ENCODE measurements around the gene TCOF1. TPM values are rescaled to one million over a fixed set of nuclear protein-coding genes. Genes with fewer than 3 reads are reported as not detected.

TCOF1 gene
- total and polyA plus RNA-seq, 2 experiments from 2014 or later = 86.8 to 165 TPM

DNA sequence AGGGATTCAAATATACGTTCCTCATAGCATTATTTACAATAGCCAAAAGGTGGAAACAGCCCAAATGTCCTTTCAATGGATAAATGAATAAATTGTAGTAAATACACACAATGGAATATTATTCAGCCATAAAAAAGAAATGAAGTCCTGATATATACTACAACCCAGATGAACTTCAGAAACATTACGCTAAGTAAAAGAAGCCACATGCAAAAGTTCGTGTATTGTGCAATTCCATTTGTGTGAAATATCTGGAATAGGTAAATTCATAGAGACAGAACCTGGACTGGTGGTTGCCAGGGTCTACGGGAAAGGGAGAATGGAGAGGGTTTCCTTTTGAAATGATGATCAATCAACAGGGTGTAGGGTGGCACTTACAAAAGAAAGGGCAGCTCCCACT is 42.3 kb upstream of the TCOF1 start:
- Histone ChIP-seq H2AFZ (no peak overlapping the region), H3K4me1 (ENCODE audit: insufficient read depth) (no peaks in the 10 kb centered on the region), H3K27ac (ENCODE audit: low read depth) (no peak overlapping the region), H3K9me2 (ENCODE audit: insufficient read depth) (no peaks in the 10 kb centered on the region), H3K27me3 (ENCODE audit: insufficient read depth) (no peaks in the 10 kb centered on the region), H3K4me3 (no peak overlapping the region), H4K20me1 (replicated peaks; ENCODE audit: insufficient read depth) (no peaks in the 10 kb centered on the region), H3K36me3 (ENCODE audit: insufficient read depth) (no peaks in the 10 kb centered on the region), H3K79me2 (replicated peaks; ENCODE audit: insufficient read depth) (no peaks in the 10 kb centered on the region), H3K4me2 (no peak overlapping the region), H3F3A (replicated peaks; ENCODE audit: low read depth) (no peaks in the 10 kb centered on the region)
- H3K4me3 Mint-ChIP-seq = no peak overlapping the region
- no peaks in the 10 kb centered on the region for H3K9me3 Mint-ChIP-seq
- peaks cover 9% of the 10 kb centered on the region for H3K27me3 Mint-ChIP-seq (ENCODE audit: insufficient read depth, low read depth, poor library complexity)
- H3K36me3 Mint-ChIP-seq (ENCODE audit: low read depth) = no peaks in the 10 kb centered on the region
- DNase-seq (ENCODE audit: low spot score) (no peak), ATAC-seq (no peak)
- H3K4me1 Mint-ChIP-seq = peaks cover 16% of the 10 kb centered on the region
- no peak overlapping the region for H3K27ac Mint-ChIP-seq
- TF ChIP-seq ZNF331 (CRISPR knock-in tag; IDR thresholded peaks at IDR 0.05; ENCODE audit: low read depth) = no peak
- TF ChIP-seq, protein P1, sequence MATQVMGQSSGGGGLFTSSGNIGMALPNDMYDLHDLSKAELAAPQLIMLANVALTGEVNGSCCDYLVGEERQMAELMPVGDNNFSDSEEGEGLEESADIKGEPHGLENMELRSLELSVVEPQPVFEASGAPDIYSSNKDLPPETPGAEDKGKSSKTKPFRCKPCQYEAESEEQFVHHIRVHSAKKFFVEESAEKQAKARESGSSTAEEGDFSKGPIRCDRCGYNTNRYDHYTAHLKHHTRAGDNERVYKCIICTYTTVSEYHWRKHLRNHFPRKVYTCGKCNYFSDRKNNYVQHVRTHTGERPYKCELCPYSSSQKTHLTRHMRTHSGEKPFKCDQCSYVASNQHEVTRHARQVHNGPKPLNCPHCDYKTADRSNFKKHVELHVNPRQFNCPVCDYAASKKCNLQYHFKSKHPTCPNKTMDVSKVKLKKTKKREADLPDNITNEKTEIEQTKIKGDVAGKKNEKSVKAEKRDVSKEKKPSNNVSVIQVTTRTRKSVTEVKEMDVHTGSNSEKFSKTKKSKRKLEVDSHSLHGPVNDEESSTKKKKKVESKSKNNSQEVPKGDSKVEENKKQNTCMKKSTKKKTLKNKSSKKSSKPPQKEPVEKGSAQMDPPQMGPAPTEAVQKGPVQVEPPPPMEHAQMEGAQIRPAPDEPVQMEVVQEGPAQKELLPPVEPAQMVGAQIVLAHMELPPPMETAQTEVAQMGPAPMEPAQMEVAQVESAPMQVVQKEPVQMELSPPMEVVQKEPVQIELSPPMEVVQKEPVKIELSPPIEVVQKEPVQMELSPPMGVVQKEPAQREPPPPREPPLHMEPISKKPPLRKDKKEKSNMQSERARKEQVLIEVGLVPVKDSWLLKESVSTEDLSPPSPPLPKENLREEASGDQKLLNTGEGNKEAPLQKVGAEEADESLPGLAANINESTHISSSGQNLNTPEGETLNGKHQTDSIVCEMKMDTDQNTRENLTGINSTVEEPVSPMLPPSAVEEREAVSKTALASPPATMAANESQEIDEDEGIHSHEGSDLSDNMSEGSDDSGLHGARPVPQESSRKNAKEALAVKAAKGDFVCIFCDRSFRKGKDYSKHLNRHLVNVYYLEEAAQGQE (IDR thresholded peaks at IDR 0.05; ENCODE audit: unreplicated experiment) = no peak
- TF ChIP-seq, protein P2, sequence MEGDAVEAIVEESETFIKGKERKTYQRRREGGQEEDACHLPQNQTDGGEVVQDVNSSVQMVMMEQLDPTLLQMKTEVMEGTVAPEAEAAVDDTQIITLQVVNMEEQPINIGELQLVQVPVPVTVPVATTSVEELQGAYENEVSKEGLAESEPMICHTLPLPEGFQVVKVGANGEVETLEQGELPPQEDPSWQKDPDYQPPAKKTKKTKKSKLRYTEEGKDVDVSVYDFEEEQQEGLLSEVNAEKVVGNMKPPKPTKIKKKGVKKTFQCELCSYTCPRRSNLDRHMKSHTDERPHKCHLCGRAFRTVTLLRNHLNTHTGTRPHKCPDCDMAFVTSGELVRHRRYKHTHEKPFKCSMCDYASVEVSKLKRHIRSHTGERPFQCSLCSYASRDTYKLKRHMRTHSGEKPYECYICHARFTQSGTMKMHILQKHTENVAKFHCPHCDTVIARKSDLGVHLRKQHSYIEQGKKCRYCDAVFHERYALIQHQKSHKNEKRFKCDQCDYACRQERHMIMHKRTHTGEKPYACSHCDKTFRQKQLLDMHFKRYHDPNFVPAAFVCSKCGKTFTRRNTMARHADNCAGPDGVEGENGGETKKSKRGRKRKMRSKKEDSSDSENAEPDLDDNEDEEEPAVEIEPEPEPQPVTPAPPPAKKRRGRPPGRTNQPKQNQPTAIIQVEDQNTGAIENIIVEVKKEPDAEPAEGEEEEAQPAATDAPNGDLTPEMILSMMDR (conservative IDR thresholded peaks at IDR 0.05; ENCODE audit: low read depth in 2 of 2) = no peak
- TF ChIP-seq EZH2 (IDR thresholded peaks at IDR 0.05; ENCODE audit: low read depth, unreplicated experiment) = no peak

DNA sequence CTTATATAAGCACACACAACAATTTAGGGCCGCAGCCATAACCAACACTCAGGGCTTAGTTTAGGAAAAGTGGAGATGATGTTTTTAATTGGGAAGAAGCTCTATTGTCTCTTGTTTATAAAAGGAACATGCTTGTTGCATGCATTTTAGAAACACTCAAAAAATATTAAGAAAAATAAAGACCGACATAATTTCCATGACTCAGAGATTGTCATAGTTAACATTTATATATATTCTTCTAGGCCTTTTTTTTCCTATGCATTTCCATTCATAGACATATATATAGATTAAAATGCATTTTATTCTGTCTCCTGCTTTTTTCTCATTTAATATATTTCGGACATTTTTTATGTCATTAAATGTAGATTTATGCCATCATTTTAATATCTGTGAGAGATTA is 41.2 kb upstream of the TCOF1 start:
- Histone ChIP-seq H3K4me1 (ENCODE audit: insufficient read depth) (no peaks in the 10 kb centered on the region), H4K20me1 (replicated peaks; ENCODE audit: insufficient read depth) (no peaks in the 10 kb centered on the region), H3K4me2 (no peak overlapping the region), H2AFZ (no peak overlapping the region), H3K9me2 (ENCODE audit: insufficient read depth) (no peaks in the 10 kb centered on the region), H3K4me3 (no peak overlapping the region), H3K79me2 (replicated peaks; ENCODE audit: insufficient read depth) (no peaks in the 10 kb centered on the region), H3K36me3 (ENCODE audit: insufficient read depth) (no peaks in the 10 kb centered on the region), H3K27ac (ENCODE audit: low read depth) (no peak overlapping the region), H3K27me3 (ENCODE audit: insufficient read depth) (no peaks in the 10 kb centered on the region), H3F3A (replicated peaks; ENCODE audit: low read depth) (no peaks in the 10 kb centered on the region)
- peaks cover 7% of the 10 kb centered on the region for H3K27me3 Mint-ChIP-seq (ENCODE audit: insufficient read depth, low read depth, poor library complexity)
- no peaks in the 10 kb centered on the region for H3K36me3 Mint-ChIP-seq (ENCODE audit: low read depth)
- DNase-seq (ENCODE audit: low spot score) (no peak), ATAC-seq (no peak)
- H3K4me3 Mint-ChIP-seq = no peak overlapping the region
- H3K9me3 Mint-ChIP-seq = no peaks in the 10 kb centered on the region
- no peak for TF ChIP-seq JUNB (IDR thresholded peaks at IDR 0.05; ENCODE audit: unreplicated experiment)
- TF ChIP-seq, protein P2 (conservative IDR thresholded peaks at IDR 0.05; ENCODE audit: low read depth in 2 of 2) = no peak
- TF ChIP-seq STAT1 (IDR thresholded peaks at IDR 0.05; ENCODE audit: unreplicated experiment) = no peak
- H3K27ac Mint-ChIP-seq = no peak overlapping the region
- peaks cover 13% of the 10 kb centered on the region for H3K4me1 Mint-ChIP-seq

Measured in GM23338 (cell line).